Gastrocnemius medialis (tissue), 4 donors: ENCODE results near the gene OXCT1.

Experiments
- CTCF ChIP-seq, 5 experiments: fragments of 450-650 bp in 3 of 5; fragments of 200-600 bp in 2 of 5; sonication (generic) in 2 of 5; IDR thresholded peaks in 4 of 5; conservative IDR thresholded peaks in 1 of 5; 1 replicate in 4 of 5; 2 replicates in 1 of 5; pipeline ENCODE4 v1.5.1; 2016 to 2019; ENCODE audit warnings: antibody characterized with exemption in 5 of 5, mild to moderate bottlenecking in 3 of 5, moderate library complexity in 3 of 5
- POLR2A ChIP-seq, 2 donors: fragments of 450-650 bp; IDR thresholded peaks; one replicate each; pipeline ENCODE4 v1.6.1; 2017; ENCODE audit warnings: antibody characterized with exemption in 2 of 2, mild to moderate bottlenecking in 2 of 2, moderate library complexity in 2 of 2

DNA sequence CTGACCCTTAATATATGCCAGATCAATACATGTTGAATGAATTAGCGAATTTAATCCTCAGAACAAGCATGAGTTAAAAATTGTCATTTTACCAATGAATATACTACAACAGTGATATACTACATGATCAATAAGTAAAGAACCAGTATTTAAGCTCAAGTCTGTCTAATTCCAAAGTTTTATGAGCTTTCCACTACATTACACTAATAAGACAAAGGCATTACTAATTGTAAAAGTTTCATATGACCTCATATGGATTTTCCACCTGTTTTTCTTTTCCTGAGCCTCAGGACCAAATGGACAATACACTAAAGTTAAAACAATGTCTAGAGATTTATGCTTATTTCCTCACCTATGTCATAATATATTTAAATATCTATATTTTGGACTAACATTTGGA is 80.8 kb downstream of the OXCT1 start:
- TF ChIP-seq CTCF (IDR thresholded peaks at IDR 0.05 in 4 of 5, conservative IDR thresholded peaks at IDR 0.05 in 1 of 5) (no peak), POLR2A (IDR thresholded peaks at IDR 0.05) (no peak)
